Liver (tissue), 9 donors: ENCODE measurements around the gene ASXL1. TPM values are rescaled to one million over a fixed set of nuclear protein-coding genes. Genes with fewer than 3 reads are reported as not detected.
"Not testable (repeated sequence)": the region's sequence is repeated elsewhere in the genome, so short reads cannot be mapped to it uniquely, and the experiment has no call there.

Experiments
- DNase-seq: peaks from one replicate; pipeline ENCODE4 v3.0.0-alpha.2; 2017; ENCODE audit warnings: low spot score
- H3K27ac ChIP-seq, 2 donors: one replicate each; pipeline ENCODE4 v1.7.0; 2013; ENCODE audit warnings: inconsistent platforms in 2 of 2, low read length in 2 of 2, control low read depth in 1 of 2, low read depth in 1 of 2, mild to moderate bottlenecking in 1 of 2
- H3K27me3 ChIP-seq, 4 donors: one replicate each; pipeline versions ENCODE4 v1.6.1 to v1.7.0; 2013; ENCODE audit warnings: low read length in 3 of 4, inconsistent platforms in 1 of 4, mild to moderate bottlenecking in 1 of 4, moderate library complexity in 1 of 4; ENCODE audit not compliant: control insufficient read depth in 4 of 4, insufficient read depth in 4 of 4
- H3K36me3 ChIP-seq, 4 donors: one replicate each; pipeline versions ENCODE4 v1.6.1 to v1.7.0; 2013; ENCODE audit warnings: low read length in 3 of 4, mild to moderate bottlenecking in 3 of 4, low read depth in 1 of 4, moderate library complexity in 1 of 4; ENCODE audit not compliant: control insufficient read depth in 4 of 4, insufficient read depth in 3 of 4
- H3K4me1 ChIP-seq, 4 donors: one replicate each; pipeline versions ENCODE4 v1.6.1 to v1.7.0; 2013; ENCODE audit warnings: low read length in 3 of 4, mild to moderate bottlenecking in 3 of 4, moderate library complexity in 1 of 4; ENCODE audit not compliant: control insufficient read depth in 4 of 4, insufficient read depth in 4 of 4
- H3K4me3 ChIP-seq, 3 donors: one replicate each; pipeline versions ENCODE4 v1.6.1 to v1.7.0; 2013; ENCODE audit warnings: low read length in 3 of 3, control low read depth in 1 of 3, low read depth in 1 of 3, mild to moderate bottlenecking in 1 of 3
- H3K9ac ChIP-seq, 2 donors: one replicate each; pipeline ENCODE4 v1.7.0; 2013; ENCODE audit warnings: low read length in 2 of 2, mild to moderate bottlenecking in 2 of 2, moderate library complexity in 2 of 2, control low read depth in 1 of 2, low read depth in 1 of 2
- H3K9me3 ChIP-seq, 4 donors: one replicate each; pipeline versions ENCODE4 v1.6.1 to v1.7.0; 2013; ENCODE audit warnings: low read length in 3 of 4; ENCODE audit not compliant: control insufficient read depth in 4 of 4
- EGR1 ChIP-seq, 2 donors: IDR thresholded peaks; 2 replicates each; pipeline ENCODE4 v1.6.1; 2016 to 2018; ENCODE audit warnings: antibody characterized with exemption in 2 of 2, low read depth in 2 of 2
- FOXA1 ChIP-seq: IDR thresholded peaks from 2 replicates; pipeline ENCODE4 v1.6.1; 2016; ENCODE audit warnings: antibody characterized with exemption
- FOXA2 ChIP-seq: IDR thresholded peaks from 2 replicates; pipeline ENCODE4 v1.6.1; 2016; ENCODE audit warnings: antibody characterized with exemption
- GABPA ChIP-seq, 2 donors: IDR thresholded peaks in 1 of 2; conservative IDR thresholded peaks in 1 of 2; 2 replicates each; pipeline ENCODE4 v1.6.1; 2016; ENCODE audit warnings: antibody characterized with exemption in 2 of 2, mild to moderate bottlenecking in 1 of 2, moderate library complexity in 1 of 2
- HNF4A ChIP-seq, 2 donors: conservative IDR thresholded peaks; 2 replicates each; pipeline ENCODE4 v1.6.1; 2016; ENCODE audit warnings: antibody characterized with exemption in 2 of 2, mild to moderate bottlenecking in 2 of 2
- HNF4G ChIP-seq: IDR thresholded peaks from 2 replicates; pipeline ENCODE4 v1.6.1; 2016; ENCODE audit warnings: antibody characterized with exemption
- JUND ChIP-seq, 2 donors: IDR thresholded peaks; 2 replicates each; pipeline ENCODE4 v1.6.1; 2016; ENCODE audit warnings: antibody characterized with exemption in 2 of 2
- NR2F2 ChIP-seq: IDR thresholded peaks from 2 replicates; pipeline ENCODE4 v1.6.1; 2016; ENCODE audit warnings: antibody characterized with exemption
- RAD21 ChIP-seq, 2 donors: IDR thresholded peaks; 2 replicates each; pipeline ENCODE4 v1.6.1; 2016; ENCODE audit warnings: antibody characterized with exemption in 2 of 2, mild to moderate bottlenecking in 2 of 2
- RXRA ChIP-seq, 2 donors: IDR thresholded peaks; 2 replicates each; pipeline ENCODE4 v1.6.1; 2017 to 2018; ENCODE audit warnings: antibody characterized with exemption in 2 of 2, mild to moderate bottlenecking in 1 of 2
- SP1 ChIP-seq: IDR thresholded peaks from 2 replicates; pipeline ENCODE4 v1.6.1; 2018; ENCODE audit warnings: antibody characterized with exemption, mild to moderate bottlenecking
- TAF1 ChIP-seq: conservative IDR thresholded peaks from 2 replicates; pipeline ENCODE4 v1.6.1; 2016; ENCODE audit warnings: antibody characterized with exemption, mild to moderate bottlenecking
- YY1 ChIP-seq: IDR thresholded peaks from 2 replicates; pipeline ENCODE4 v1.6.1; 2016; ENCODE audit warnings: antibody characterized with exemption, mild to moderate bottlenecking
- WGBS: extraction: QIAGEN DNeasy Blood & Tissue Kit; methylation state at CpG from one replicate; pipeline ENCODE4 v1.1.7; 2013; 5-methylcytosine and 5-hydroxymethylcytosine counted together
- polyA plus RNA-seq, 2 donors: library from polyadenylated mRNA; stranded (reverse) in 1 of 2; unstranded in 1 of 2; fragments of 200-250 nt in 1 of 2; fragments of >200 nt in 1 of 2; fragmentation: Nextera tagmentation in 1 of 2; extraction: Ambion mirVana in 1 of 2; gene quantifications; one replicate each; pipeline versions ENCODE4 v1.2.1 to v1.2.3, GENCODE V29; 2013 to 2015
- total RNA-seq, 2 donors: library from RNA; depleted of rRNA; stranded (reverse); fragments of >200 nt; gene quantifications; one replicate each; pipeline ENCODE4 v1.2.3, GENCODE V29; 2014
- TF ChIP-seq, protein P1 (sequence below): fragments of 150-350 bp; IDR thresholded peaks from 2 replicates; pipeline ENCODE4 v1.5.1; 2017; ENCODE audit warnings: improper control_type of control experiment, low read depth, low read length; ENCODE audit not compliant: missing input control
- TF ChIP-seq, protein P2 (sequence below): IDR thresholded peaks from 2 replicates; pipeline ENCODE4 v1.6.1; 2016; ENCODE audit warnings: antibody characterized with exemption
- TF ChIP-seq, protein P3 (sequence below): IDR thresholded peaks from 2 replicates; pipeline ENCODE4 v1.6.1; 2016; ENCODE audit warnings: antibody characterized with exemption
- TF ChIP-seq, protein P4 (sequence below): IDR thresholded peaks from 2 replicates; pipeline ENCODE4 v1.6.1; 2016; ENCODE audit warnings: antibody characterized with exemption, mild to moderate bottlenecking
- TF ChIP-seq, protein P5 (sequence below): IDR thresholded peaks from 2 replicates; pipeline ENCODE4 v1.6.1; 2016; ENCODE audit warnings: antibody characterized with exemption
- donor health status: healthy.
- donor health status: healthy.
- donor health status: healthy.
- donor health status: healthy.
- donor health status: healthy.

ASXL1 gene
- total and polyA plus RNA-seq, 4 donors, result 13.4 to 61.3 (median 24.5) TPM

DNA sequence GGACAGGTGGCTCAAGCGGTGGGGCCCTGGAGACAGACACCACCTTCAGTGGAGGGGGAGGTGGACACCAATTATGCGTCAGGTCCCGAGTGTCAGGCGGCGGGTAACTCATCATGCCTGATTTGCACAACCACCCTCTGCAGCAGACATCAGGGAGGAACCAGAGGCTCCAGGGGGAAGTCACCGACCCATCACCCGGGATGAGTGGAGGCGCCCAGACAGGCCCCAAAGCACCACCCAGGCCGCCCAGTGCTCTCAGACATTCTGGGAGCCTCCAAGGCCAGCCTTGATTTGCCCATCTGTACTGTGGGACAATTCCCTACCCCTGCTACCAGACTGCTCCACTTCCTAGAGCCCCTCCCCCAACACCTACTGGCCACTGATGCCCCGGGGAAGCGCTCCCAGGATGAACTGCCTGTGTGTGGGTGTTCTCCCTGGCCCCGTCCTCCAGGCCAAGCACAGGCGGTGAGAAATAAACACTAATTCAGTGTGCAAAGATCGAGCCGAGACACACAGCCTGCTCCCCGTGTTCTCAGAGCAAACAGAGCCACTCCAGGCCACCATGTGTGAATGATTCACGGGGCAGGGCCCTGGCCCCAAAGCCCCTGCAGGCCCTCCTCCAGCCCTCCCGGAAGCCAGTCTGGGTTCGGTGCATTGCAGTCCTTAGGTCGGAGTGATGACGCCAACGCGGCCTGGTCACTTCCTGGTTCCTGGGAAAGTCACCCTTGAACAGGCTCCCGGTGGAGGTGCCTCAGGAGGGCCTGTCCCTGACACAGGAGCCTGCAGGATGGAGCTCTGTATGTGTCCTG, 107.2 kb downstream of the ASXL1 start:
- Histone ChIP-seq H3K9me3 (no peaks in the 10 kb centered on the region), H3K4me1 (peaks cover 20 to 34% (median 30%) of the 10 kb centered on the region in 4 donors), H3K4me3 (no peak overlapping the region), H3K27ac (peak overlapping the region; percentile 84 to 89), H3K9ac (no peak overlapping the region), H3K27me3 (no peaks in the 10 kb centered on the region), H3K36me3 (no peaks in the 10 kb centered on the region)
- 47% methylated on average over 24 of the region's 24 CpGs for WGBS
- TF ChIP-seq HNF4G, result no peak
- peak in 1 of 2 donors; percentile 79 for TF ChIP-seq GABPA (IDR thresholded peaks at IDR 0.05 in 1 of 2, conservative IDR thresholded peaks at IDR 0.05 in 1 of 2)
- no peak for TF ChIP-seq FOXA2
- TF ChIP-seq YY1, result peak; percentile 30
- TF ChIP-seq RAD21 (IDR thresholded peaks at IDR 0.05), result peak in 1 of 2 donors; percentile 15
- TF ChIP-seq, protein P1, sequence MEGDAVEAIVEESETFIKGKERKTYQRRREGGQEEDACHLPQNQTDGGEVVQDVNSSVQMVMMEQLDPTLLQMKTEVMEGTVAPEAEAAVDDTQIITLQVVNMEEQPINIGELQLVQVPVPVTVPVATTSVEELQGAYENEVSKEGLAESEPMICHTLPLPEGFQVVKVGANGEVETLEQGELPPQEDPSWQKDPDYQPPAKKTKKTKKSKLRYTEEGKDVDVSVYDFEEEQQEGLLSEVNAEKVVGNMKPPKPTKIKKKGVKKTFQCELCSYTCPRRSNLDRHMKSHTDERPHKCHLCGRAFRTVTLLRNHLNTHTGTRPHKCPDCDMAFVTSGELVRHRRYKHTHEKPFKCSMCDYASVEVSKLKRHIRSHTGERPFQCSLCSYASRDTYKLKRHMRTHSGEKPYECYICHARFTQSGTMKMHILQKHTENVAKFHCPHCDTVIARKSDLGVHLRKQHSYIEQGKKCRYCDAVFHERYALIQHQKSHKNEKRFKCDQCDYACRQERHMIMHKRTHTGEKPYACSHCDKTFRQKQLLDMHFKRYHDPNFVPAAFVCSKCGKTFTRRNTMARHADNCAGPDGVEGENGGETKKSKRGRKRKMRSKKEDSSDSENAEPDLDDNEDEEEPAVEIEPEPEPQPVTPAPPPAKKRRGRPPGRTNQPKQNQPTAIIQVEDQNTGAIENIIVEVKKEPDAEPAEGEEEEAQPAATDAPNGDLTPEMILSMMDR, result no peak
- TF ChIP-seq, protein P2, sequence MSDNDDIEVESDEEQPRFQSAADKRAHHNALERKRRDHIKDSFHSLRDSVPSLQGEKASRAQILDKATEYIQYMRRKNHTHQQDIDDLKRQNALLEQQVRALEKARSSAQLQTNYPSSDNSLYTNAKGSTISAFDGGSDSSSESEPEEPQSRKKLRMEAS, result no peak
- peak; percentile 63 to 80 for TF ChIP-seq RXRA (IDR thresholded peaks at IDR 0.05)
- TF ChIP-seq, protein P3, sequence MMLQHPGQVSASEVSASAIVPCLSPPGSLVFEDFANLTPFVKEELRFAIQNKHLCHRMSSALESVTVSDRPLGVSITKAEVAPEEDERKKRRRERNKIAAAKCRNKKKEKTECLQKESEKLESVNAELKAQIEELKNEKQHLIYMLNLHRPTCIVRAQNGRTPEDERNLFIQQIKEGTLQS, result no peak
- TF ChIP-seq FOXA1, result peak; percentile 10
- TF ChIP-seq HNF4A (conservative IDR thresholded peaks at IDR 0.05), result peak; percentile 34 to 69
- TF ChIP-seq SP1, result peak; percentile 54
- TF ChIP-seq, protein P4, sequence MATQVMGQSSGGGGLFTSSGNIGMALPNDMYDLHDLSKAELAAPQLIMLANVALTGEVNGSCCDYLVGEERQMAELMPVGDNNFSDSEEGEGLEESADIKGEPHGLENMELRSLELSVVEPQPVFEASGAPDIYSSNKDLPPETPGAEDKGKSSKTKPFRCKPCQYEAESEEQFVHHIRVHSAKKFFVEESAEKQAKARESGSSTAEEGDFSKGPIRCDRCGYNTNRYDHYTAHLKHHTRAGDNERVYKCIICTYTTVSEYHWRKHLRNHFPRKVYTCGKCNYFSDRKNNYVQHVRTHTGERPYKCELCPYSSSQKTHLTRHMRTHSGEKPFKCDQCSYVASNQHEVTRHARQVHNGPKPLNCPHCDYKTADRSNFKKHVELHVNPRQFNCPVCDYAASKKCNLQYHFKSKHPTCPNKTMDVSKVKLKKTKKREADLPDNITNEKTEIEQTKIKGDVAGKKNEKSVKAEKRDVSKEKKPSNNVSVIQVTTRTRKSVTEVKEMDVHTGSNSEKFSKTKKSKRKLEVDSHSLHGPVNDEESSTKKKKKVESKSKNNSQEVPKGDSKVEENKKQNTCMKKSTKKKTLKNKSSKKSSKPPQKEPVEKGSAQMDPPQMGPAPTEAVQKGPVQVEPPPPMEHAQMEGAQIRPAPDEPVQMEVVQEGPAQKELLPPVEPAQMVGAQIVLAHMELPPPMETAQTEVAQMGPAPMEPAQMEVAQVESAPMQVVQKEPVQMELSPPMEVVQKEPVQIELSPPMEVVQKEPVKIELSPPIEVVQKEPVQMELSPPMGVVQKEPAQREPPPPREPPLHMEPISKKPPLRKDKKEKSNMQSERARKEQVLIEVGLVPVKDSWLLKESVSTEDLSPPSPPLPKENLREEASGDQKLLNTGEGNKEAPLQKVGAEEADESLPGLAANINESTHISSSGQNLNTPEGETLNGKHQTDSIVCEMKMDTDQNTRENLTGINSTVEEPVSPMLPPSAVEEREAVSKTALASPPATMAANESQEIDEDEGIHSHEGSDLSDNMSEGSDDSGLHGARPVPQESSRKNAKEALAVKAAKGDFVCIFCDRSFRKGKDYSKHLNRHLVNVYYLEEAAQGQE, result no peak
- TF ChIP-seq JUND (IDR thresholded peaks at IDR 0.05), result peak in 1 of 2 donors; percentile 62
- TF ChIP-seq, protein P5, sequence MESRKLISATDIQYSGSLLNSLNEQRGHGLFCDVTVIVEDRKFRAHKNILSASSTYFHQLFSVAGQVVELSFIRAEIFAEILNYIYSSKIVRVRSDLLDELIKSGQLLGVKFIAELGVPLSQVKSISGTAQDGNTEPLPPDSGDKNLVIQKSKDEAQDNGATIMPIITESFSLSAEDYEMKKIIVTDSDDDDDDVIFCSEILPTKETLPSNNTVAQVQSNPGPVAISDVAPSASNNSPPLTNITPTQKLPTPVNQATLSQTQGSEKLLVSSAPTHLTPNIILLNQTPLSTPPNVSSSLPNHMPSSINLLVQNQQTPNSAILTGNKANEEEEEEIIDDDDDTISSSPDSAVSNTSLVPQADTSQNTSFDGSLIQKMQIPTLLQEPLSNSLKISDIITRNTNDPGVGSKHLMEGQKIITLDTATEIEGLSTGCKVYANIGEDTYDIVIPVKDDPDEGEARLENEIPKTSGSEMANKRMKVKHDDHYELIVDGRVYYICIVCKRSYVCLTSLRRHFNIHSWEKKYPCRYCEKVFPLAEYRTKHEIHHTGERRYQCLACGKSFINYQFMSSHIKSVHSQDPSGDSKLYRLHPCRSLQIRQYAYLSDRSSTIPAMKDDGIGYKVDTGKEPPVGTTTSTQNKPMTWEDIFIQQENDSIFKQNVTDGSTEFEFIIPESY, result no peak
- no peak for TF ChIP-seq TAF1
- peak; percentile 77 for TF ChIP-seq NR2F2
- TF ChIP-seq EGR1 (IDR thresholded peaks at IDR 0.05; ENCODE audit: low read depth in 2 of 2), result no peak
- peak; percentile 55 for DNase-seq

DNA sequence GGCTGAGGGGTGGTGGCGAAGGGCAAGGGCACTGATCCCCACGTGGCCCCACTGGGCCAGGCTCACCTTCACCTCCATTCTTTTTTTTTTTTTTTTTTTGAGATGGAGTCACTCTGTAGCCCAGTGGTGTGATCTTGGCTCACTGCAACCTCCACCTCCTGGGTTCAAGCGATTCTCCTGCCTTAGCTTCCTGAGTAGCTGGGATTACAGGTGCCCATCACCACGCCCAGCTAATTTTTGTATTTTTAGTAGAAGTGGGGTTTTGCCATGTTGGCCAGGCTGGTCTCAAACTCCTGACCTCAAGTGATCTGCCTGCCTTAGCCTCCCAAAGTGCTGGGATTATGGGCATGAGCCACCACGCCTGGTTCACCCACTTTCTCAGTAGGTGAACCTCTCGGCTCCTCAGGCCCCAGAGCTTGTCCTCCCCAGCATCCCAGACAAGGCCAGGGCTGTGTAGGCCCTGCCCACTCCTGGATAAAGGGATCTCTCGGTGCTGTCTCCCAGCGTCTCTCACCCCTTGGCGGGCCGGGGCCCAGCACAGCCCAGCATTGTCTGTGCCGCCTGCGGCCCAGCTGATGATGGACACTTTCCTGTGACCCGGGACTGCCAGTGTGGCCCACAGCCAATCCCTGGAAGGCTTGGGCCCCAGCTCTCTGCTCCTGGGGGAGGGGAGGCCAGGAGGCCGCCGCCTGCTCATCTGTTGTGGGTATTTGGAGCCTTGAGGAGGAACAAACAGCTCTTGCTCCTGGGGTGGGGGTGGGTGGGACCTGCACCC, 108.0 kb downstream of the ASXL1 start:
- H3K9ac ChIP-seq, H3K36me3 ChIP-seq, H3K4me3 ChIP-seq, H3K27me3 ChIP-seq, DNase-seq, H3K9me3 ChIP-seq: not testable (repeated sequence)
- H3K4me1 ChIP-seq, result peaks cover 20 to 34% (median 32%) of the 10 kb centered on the region in 4 donors
- H3K27ac ChIP-seq, result peak overlapping the region; percentile 84 to 89
- 79% methylated on average over 15 of the region's 15 CpGs for WGBS
